DOHH2 (cell line): ENCODE results near the gene TNS1.

Experiments used
- EZH2phosphoT487 ChIP-seq: fragments of 200-600 bp; sonication (generic); IDR thresholded peaks from 2 replicates; pipeline ENCODE4 v1.6.1; 2017; ENCODE audit warnings: borderline replicate concordance, mild to moderate bottlenecking, antibody characterized with exemption, low read length, moderate library complexity, mixed read lengths
- TF ChIP-seq, protein P1 (sequence below): fragments of 200-600 bp; sonication (generic); IDR thresholded peaks from one replicate; pipeline ENCODE4 v1.5.1; 2014; ENCODE audit warnings: antibody characterized with exemption, mild to moderate bottlenecking, low read depth, low read length; ENCODE audit not compliant: poor library complexity, severe bottlenecking

DNA sequence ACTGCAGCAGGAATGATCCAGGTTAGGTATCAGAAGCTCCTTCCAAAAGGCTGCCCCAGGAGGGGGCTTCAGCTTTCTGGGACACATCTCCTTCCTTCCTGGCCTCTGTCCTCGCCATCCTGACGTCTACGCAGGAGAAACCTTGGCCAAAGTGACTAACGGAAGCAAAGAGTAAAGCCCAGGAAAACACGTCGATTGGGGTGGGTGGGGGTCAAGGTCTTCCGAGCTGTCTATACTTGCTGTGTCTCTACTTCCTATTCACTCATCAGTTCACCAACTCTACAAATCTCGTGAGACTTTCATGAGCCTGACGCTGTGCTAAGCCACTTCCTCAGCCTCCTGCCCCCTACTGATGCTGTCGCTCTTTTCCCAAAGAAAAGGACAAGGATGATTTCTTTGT lies 212.6 kb downstream of the TNS1 start:
- TF ChIP-seq, protein P1, sequence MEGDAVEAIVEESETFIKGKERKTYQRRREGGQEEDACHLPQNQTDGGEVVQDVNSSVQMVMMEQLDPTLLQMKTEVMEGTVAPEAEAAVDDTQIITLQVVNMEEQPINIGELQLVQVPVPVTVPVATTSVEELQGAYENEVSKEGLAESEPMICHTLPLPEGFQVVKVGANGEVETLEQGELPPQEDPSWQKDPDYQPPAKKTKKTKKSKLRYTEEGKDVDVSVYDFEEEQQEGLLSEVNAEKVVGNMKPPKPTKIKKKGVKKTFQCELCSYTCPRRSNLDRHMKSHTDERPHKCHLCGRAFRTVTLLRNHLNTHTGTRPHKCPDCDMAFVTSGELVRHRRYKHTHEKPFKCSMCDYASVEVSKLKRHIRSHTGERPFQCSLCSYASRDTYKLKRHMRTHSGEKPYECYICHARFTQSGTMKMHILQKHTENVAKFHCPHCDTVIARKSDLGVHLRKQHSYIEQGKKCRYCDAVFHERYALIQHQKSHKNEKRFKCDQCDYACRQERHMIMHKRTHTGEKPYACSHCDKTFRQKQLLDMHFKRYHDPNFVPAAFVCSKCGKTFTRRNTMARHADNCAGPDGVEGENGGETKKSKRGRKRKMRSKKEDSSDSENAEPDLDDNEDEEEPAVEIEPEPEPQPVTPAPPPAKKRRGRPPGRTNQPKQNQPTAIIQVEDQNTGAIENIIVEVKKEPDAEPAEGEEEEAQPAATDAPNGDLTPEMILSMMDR = peak; percentile 7
- TF ChIP-seq EZH2phosphoT487 = no peak
